ENCODE data around the gene MORN1.

DNA sequence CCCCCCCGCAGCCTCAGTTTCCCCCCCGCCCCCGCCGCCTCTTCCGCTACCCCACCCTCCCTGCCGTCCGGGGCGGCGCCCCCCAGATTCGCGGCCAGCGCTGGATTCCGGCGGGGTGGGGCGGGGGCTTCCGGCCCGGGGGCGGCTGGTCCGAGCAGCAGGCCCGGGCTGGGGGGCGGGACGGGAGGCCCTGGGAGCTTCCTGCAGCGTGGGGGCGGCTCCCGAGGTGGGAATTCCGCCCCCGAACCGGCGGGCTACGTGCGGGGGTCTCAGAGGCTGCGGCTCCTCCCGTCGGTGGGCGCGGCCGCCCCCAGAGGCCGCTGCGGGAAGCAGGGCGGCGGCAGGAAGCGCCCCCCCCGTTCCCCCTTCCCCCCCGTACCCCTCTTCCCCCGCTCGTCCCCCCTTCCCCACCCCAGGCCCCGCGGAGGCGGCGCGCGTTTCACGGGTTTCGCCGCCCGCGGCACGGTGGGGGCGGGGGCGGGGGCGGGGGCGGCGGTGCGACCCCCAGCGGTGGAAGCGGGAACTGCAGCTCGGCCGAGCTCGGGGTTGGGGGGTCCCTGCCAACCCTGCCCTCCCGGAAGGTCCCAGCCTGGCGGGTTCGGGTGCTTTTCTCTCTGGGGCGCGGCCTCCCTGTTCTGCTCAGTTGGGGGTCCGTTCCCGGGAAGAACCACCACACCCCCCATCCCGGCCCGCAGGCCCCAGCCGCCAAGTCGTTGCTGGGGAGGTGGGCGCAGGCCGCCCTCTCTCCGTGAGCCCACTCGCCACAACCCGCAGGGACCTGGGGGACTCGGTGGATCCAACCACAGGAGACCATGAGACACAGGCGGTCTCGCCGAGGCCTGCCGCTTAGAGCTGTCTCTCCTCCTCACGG, 76.3 kb downstream of the MORN1 start:
- TF ChIP-seq, protein P1, sequence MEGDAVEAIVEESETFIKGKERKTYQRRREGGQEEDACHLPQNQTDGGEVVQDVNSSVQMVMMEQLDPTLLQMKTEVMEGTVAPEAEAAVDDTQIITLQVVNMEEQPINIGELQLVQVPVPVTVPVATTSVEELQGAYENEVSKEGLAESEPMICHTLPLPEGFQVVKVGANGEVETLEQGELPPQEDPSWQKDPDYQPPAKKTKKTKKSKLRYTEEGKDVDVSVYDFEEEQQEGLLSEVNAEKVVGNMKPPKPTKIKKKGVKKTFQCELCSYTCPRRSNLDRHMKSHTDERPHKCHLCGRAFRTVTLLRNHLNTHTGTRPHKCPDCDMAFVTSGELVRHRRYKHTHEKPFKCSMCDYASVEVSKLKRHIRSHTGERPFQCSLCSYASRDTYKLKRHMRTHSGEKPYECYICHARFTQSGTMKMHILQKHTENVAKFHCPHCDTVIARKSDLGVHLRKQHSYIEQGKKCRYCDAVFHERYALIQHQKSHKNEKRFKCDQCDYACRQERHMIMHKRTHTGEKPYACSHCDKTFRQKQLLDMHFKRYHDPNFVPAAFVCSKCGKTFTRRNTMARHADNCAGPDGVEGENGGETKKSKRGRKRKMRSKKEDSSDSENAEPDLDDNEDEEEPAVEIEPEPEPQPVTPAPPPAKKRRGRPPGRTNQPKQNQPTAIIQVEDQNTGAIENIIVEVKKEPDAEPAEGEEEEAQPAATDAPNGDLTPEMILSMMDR (conservative IDR thresholded peaks at IDR 0.05; ENCODE audit: low read length): peak; percentile 57
- no peak for TF ChIP-seq EZH2phosphoT487 (IDR thresholded peaks at IDR 0.05; ENCODE audit: borderline replicate concordance)
